Hepatocyte (in vitro differentiated cells): ENCODE results near the gene GADD45B. TPM values are rescaled to one million over a fixed set of nuclear protein-coding genes. Genes with fewer than 3 reads are reported as not detected.

ENCODE experiments used
- DNase-seq: peaks from one replicate; pipeline ENCODE4 v3.0.0-alpha.2; 2016; ENCODE audit warnings: low spot score
- H2AFZ ChIP-seq: fragments of 200-600 bp; sonication (generic); 2 replicates; pipeline ENCODE4 v1.6.0; 2016; ENCODE audit warnings: antibody characterized with exemption, mild to moderate bottlenecking
- H3K27ac ChIP-seq: fragments of 200-600 bp; sonication (generic); 2 replicates; pipeline ENCODE4 v1.5.1; 2016; ENCODE audit warnings: mild to moderate bottlenecking
- H3K27me3 ChIP-seq: fragments of 200-600 bp; sonication (generic); 2 replicates; pipeline ENCODE4 v1.6.1; 2016
- H3K36me3 ChIP-seq: fragments of 200-600 bp; sonication (generic); replicated peaks from 2 replicates; pipeline ENCODE4 v1.5.1; 2016; ENCODE audit warnings: low read depth; ENCODE audit not compliant: insufficient read depth
- H3K4me1 ChIP-seq: fragments of 200-600 bp; sonication (generic); 2 replicates; pipeline ENCODE4 v1.5.1; 2016; ENCODE audit warnings: mild to moderate bottlenecking, moderate library complexity; ENCODE audit not compliant: insufficient read depth
- H3K4me2 ChIP-seq: fragments of 200-600 bp; sonication (generic); 2 replicates; pipeline ENCODE4 v1.6.0; 2016
- H3K4me3 ChIP-seq: fragments of 200-600 bp; sonication (generic); 2 replicates; pipeline ENCODE4 v1.5.1; 2016; ENCODE audit warnings: mild to moderate bottlenecking
- H3K79me2 ChIP-seq: fragments of 200-600 bp; sonication (generic); 2 replicates; pipeline ENCODE4 v1.6.0; 2017; ENCODE audit warnings: mild to moderate bottlenecking
- H3K9me2 ChIP-seq: fragments of 200-600 bp; sonication (generic); replicated peaks from 2 replicates; pipeline ENCODE4 v1.6.0; 2017; ENCODE audit warnings: mild to moderate bottlenecking; ENCODE audit not compliant: insufficient read depth
- H3K9me3 ChIP-seq: fragments of 200-600 bp; sonication (generic); 2 replicates; pipeline ENCODE4 v1.5.1; 2016; ENCODE audit warnings: low read depth, mild to moderate bottlenecking
- H4K20me1 ChIP-seq: fragments of 200-600 bp; sonication (generic); 2 replicates; pipeline ENCODE4 v1.6.0; 2016; ENCODE audit warnings: mild to moderate bottlenecking; ENCODE audit not compliant: insufficient read depth, poor library complexity, severe bottlenecking
- CTCF ChIP-seq: fragments of 200-600 bp; sonication (generic); IDR thresholded peaks from 2 replicates; pipeline ENCODE4 v1.5.1; 2016; ENCODE audit warnings: antibody characterized with exemption, mild to moderate bottlenecking; ENCODE audit not compliant: poor library complexity
- EZH2 ChIP-seq: fragments of 200-600 bp; sonication (generic); IDR thresholded peaks from 2 replicates; pipeline ENCODE4 v1.6.1; 2016; ENCODE audit warnings: antibody characterized with exemption, mild to moderate bottlenecking, borderline replicate concordance
- EZH2phosphoT487 ChIP-seq: fragments of 200-600 bp; sonication (generic); IDR thresholded peaks from one replicate; pipeline ENCODE4 v1.6.1; 2018; ENCODE audit warnings: antibody characterized with exemption, mild to moderate bottlenecking, low read depth, moderate library complexity; ENCODE audit not compliant: unreplicated experiment, severe bottlenecking
- WGBS: methylation state at CpG from one replicate; pipeline ENCODE4 v1.1.6; 2016; ENCODE audit warnings: low lambda C conversion rate; ENCODE audit errors: missing lambda C conversion rate; 5-methylcytosine and 5-hydroxymethylcytosine counted together
- polyA plus RNA-seq: library from polyadenylated mRNA; unstranded; fragments of >200 nt; fragmentation: Nextera tagmentation; extraction: Ambion mirVana; gene quantifications from 2 replicates; pipeline ENCODE4 v1.2.1, GENCODE V29; 2016
- total RNA-seq: library from RNA; depleted of rRNA; stranded (reverse); fragments of >200 nt; gene quantifications from 2 replicates; pipeline ENCODE4 v1.2.3, GENCODE V29; 2014

The GADD45B gene
- total and polyA plus RNA-seq, 2 experiments from 2014 or later = 126 to 229 TPM

- H4K20me1 ChIP-seq = no peaks in the 10 kb centered on the region
- whole genome bisulfite sequencing = 97% methylated on average over 17 of the region's 19 CpGs
Observed at GRCh38 chr19:2446381-2446780, 29.5 kb upstream of the GADD45B start.

GRCh38 chr19:2449019-2449418 is 26.9 kb upstream of the GADD45B start:
- no peak for TF ChIP-seq EZH2
- TF ChIP-seq CTCF = no peak
- TF ChIP-seq EZH2phosphoT487 = no peak
- peaks cover 77% of the 10 kb centered on the region for H3K79me2 ChIP-seq
- H3K36me3 ChIP-seq = no peaks in the 10 kb centered on the region
- H4K20me1 ChIP-seq = no peaks in the 10 kb centered on the region
- H2AFZ ChIP-seq = no peak overlapping the region
- no peaks in the 10 kb centered on the region for H3K4me1 ChIP-seq
- H3K9me3 ChIP-seq = no peaks in the 10 kb centered on the region
- no peak for DNase-seq
- no peak overlapping the region for H3K4me2 ChIP-seq
- H3K27me3 ChIP-seq = no peaks in the 10 kb centered on the region
- WGBS = 92% methylated on average over 11 of the region's 11 CpGs
- H3K9me2 ChIP-seq = no peaks in the 10 kb centered on the region
- no peak overlapping the region for H3K27ac ChIP-seq
- no peak overlapping the region for H3K4me3 ChIP-seq

More at GRCh38 chr19:2446381-2446780, 29.5 kb upstream of the GADD45B start:
- Histone ChIP-seq H3K9me3 (no peaks in the 10 kb centered on the region), H3K79me2 (peaks cover 52% of the 10 kb centered on the region), H3K4me2 (no peak overlapping the region), H2AFZ (no peak overlapping the region), H3K27me3 (no peaks in the 10 kb centered on the region), H3K36me3 (no peaks in the 10 kb centered on the region), H3K4me3 (no peak overlapping the region), H3K4me1 (no peaks in the 10 kb centered on the region), H3K27ac (no peak overlapping the region), H3K9me2 (no peaks in the 10 kb centered on the region)
- no peak for TF ChIP-seq EZH2
- TF ChIP-seq CTCF = no peak
- no peak for TF ChIP-seq EZH2phosphoT487
- DNase-seq = no peak

- Histone ChIP-seq H3K9me2 (no peaks in the 10 kb centered on the region), H3K9me3 (no peaks in the 10 kb centered on the region), H3K4me3 (no peak overlapping the region), H3K27me3 (no peaks in the 10 kb centered on the region), H3K79me2 (peaks cover 95% of the 10 kb centered on the region), H2AFZ (no peak overlapping the region), H4K20me1 (peaks cover 5% of the 10 kb centered on the region), H3K4me1 (no peaks in the 10 kb centered on the region), H3K4me2 (no peak overlapping the region), H3K36me3 (no peaks in the 10 kb centered on the region), H3K27ac (no peak overlapping the region)
- TF ChIP-seq EZH2phosphoT487 (no peak), CTCF (no peak), EZH2 (no peak)
- 93% methylated on average over 7 of the region's 7 CpGs for WGBS
- DNase-seq = no peak
Observed at GRCh38 chr19:2451138-2451537, 24.8 kb upstream of the GADD45B start.

- no peak overlapping the region for H2AFZ ChIP-seq
- no peaks in the 10 kb centered on the region for H3K9me2 ChIP-seq
- WGBS = 95% methylated on average over 16 of the region's 18 CpGs
- H3K4me2 ChIP-seq = no peak overlapping the region
- no peak for DNase-seq
- H3K9me3 ChIP-seq = no peaks in the 10 kb centered on the region
- H3K27ac ChIP-seq = no peak overlapping the region
- H4K20me1 ChIP-seq = peaks cover 5% of the 10 kb centered on the region
- H3K36me3 ChIP-seq = no peaks in the 10 kb centered on the region
- no peak overlapping the region for H3K4me3 ChIP-seq
- H3K79me2 ChIP-seq = peaks cover 94% of the 10 kb centered on the region
- H3K4me1 ChIP-seq = no peaks in the 10 kb centered on the region
- TF ChIP-seq EZH2phosphoT487 = no peak
- TF ChIP-seq CTCF = no peak
- no peak for TF ChIP-seq EZH2
- H3K27me3 ChIP-seq = no peaks in the 10 kb centered on the region
Observed at GRCh38 chr19:2451741-2452140, 24.2 kb upstream of the GADD45B start.
